Uterus (tissue), 2 donors: Measurements from ENCODE around the gene GNA14.

Source experiments
- POLR2A ChIP-seq, 2 donors: fragments of 450-650 bp; IDR thresholded peaks; one replicate each; pipeline ENCODE4 v1.6.1; 2016; ENCODE audit warnings: antibody characterized with exemption in 2 of 2, mild to moderate bottlenecking in 1 of 2, moderate library complexity in 1 of 2
- TF ChIP-seq, protein P1 (sequence below), 4 experiments: fragments of 200-600 bp in 2 of 4; fragments of 450-650 bp in 2 of 4; sonication (generic) in 2 of 4; IDR thresholded peaks; one replicate each; pipeline ENCODE4 v1.5.1; 2016 to 2019; ENCODE audit warnings: antibody characterized with exemption in 4 of 4, mild to moderate bottlenecking in 2 of 4, moderate library complexity in 1 of 4

DNA sequence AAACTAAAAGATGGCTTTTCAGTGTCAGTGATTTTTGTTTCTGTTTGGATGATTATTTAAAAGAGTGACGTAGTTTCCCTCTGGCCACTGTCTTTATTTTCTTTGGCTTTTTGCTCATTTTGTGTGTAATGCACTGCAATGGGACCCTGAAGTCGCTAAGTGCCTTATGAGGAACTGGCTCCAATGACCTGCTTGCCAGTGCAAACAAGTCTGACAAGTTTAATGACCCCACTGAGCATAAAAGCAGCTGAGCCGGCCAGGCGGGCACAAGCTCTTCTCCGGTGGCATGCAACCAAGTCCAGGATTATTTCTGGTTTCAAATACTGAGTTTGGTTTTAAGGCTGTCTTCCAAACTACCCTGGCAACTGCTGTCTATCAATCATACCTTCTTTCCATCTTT, 15.6 kb upstream of the GNA14 start:
- TF ChIP-seq, protein P1, sequence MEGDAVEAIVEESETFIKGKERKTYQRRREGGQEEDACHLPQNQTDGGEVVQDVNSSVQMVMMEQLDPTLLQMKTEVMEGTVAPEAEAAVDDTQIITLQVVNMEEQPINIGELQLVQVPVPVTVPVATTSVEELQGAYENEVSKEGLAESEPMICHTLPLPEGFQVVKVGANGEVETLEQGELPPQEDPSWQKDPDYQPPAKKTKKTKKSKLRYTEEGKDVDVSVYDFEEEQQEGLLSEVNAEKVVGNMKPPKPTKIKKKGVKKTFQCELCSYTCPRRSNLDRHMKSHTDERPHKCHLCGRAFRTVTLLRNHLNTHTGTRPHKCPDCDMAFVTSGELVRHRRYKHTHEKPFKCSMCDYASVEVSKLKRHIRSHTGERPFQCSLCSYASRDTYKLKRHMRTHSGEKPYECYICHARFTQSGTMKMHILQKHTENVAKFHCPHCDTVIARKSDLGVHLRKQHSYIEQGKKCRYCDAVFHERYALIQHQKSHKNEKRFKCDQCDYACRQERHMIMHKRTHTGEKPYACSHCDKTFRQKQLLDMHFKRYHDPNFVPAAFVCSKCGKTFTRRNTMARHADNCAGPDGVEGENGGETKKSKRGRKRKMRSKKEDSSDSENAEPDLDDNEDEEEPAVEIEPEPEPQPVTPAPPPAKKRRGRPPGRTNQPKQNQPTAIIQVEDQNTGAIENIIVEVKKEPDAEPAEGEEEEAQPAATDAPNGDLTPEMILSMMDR (IDR thresholded peaks at IDR 0.05) = no peak
- no peak for TF ChIP-seq POLR2A (IDR thresholded peaks at IDR 0.05)
